ENCODE results near the gene HCST.

The HCST gene

GRCh38 chr19:35894342-35894741, 8.0 kb upstream of the HCST start:
- peaks cover 8% of the 10 kb centered on the region for H3K27me3 ChIP-seq (ENCODE audit: control insufficient read depth, insufficient read depth, low read length, poor library complexity, severe bottlenecking)
- WGBS, 2 experiments: 93 to 99% methylated on average over 2 of the region's 2 CpGs
- no peaks in the 10 kb centered on the region for H3K9me3 ChIP-seq (ENCODE audit: control insufficient read depth, low read length)
- peaks cover 11% of the 10 kb centered on the region for H3K36me3 ChIP-seq (ENCODE audit: control insufficient read depth, insufficient read depth, low read length)
- peaks cover 4% of the 10 kb centered on the region for H3K4me1 ChIP-seq (ENCODE audit: control insufficient read depth, insufficient read depth, low read length)
- no peak overlapping the region for H3K27ac ChIP-seq (ENCODE audit: insufficient read depth, low read depth, low read length, poor library complexity, severe bottlenecking)
- no peak overlapping the region for H3K4me3 ChIP-seq (ENCODE audit: insufficient read depth, low read depth, low read length)

GRCh38 chr19:35895911-35896642, 6.3 kb upstream of the HCST start:
- Histone ChIP-seq H3K9me3 (ENCODE audit: control insufficient read depth, low read length) (no peaks in the 10 kb centered on the region), H3K4me3 (ENCODE audit: insufficient read depth, low read depth, low read length) (no peak overlapping the region), H3K27me3 (ENCODE audit: control insufficient read depth, insufficient read depth, low read length, poor library complexity, severe bottlenecking) (peaks cover 10% of the 10 kb centered on the region), H3K4me1 (ENCODE audit: control insufficient read depth, insufficient read depth, low read length) (peaks cover 4% of the 10 kb centered on the region), H3K27ac (ENCODE audit: insufficient read depth, low read depth, low read length, poor library complexity, severe bottlenecking) (no peak overlapping the region), H3K36me3 (ENCODE audit: control insufficient read depth, insufficient read depth, low read length) (peaks cover 4% of the 10 kb centered on the region)
- 96% methylated on average over 21 of the region's 21 CpGs for WGBS, 2 experiments

GRCh38 chr19:35896643-35897040, 5.7 kb upstream of the HCST start:
- H3K27ac ChIP-seq (ENCODE audit: insufficient read depth, low read depth, low read length, poor library complexity, severe bottlenecking): no peak overlapping the region
- peaks cover 4% of the 10 kb centered on the region for H3K4me1 ChIP-seq (ENCODE audit: control insufficient read depth, insufficient read depth, low read length)
- peaks cover 16% of the 10 kb centered on the region for H3K27me3 ChIP-seq (ENCODE audit: control insufficient read depth, insufficient read depth, low read length, poor library complexity, severe bottlenecking)
- WGBS, 2 experiments: 93 to 96% methylated on average over 13 of the region's 13 CpGs
- no peaks in the 10 kb centered on the region for H3K9me3 ChIP-seq (ENCODE audit: control insufficient read depth, low read length)
- H3K36me3 ChIP-seq (ENCODE audit: control insufficient read depth, insufficient read depth, low read length): peaks cover 4% of the 10 kb centered on the region
- no peak overlapping the region for H3K4me3 ChIP-seq (ENCODE audit: insufficient read depth, low read depth, low read length)

GRCh38 chr19:35897706-35898451, 4.5 kb upstream of the HCST start:
- H3K4me3 ChIP-seq (ENCODE audit: insufficient read depth, low read depth, low read length): no peak overlapping the region
- H3K36me3 ChIP-seq (ENCODE audit: control insufficient read depth, insufficient read depth, low read length): peaks cover 4% of the 10 kb centered on the region
- no peak overlapping the region for H3K27ac ChIP-seq (ENCODE audit: insufficient read depth, low read depth, low read length, poor library complexity, severe bottlenecking)
- peaks cover 4% of the 10 kb centered on the region for H3K4me1 ChIP-seq (ENCODE audit: control insufficient read depth, insufficient read depth, low read length)
- 93 to 94% methylated on average over 13 of the region's 13 CpGs for WGBS, 2 experiments
- peaks cover 28% of the 10 kb centered on the region for H3K27me3 ChIP-seq (ENCODE audit: control insufficient read depth, insufficient read depth, low read length, poor library complexity, severe bottlenecking)
- H3K9me3 ChIP-seq (ENCODE audit: control insufficient read depth, low read length): no peaks in the 10 kb centered on the region

GRCh38 chr19:35898499-35898809, 3.9 kb upstream of the HCST start:
- Histone ChIP-seq H3K27ac (ENCODE audit: insufficient read depth, low read depth, low read length, poor library complexity, severe bottlenecking) (no peak overlapping the region), H3K9me3 (ENCODE audit: control insufficient read depth, low read length) (no peaks in the 10 kb centered on the region), H3K27me3 (ENCODE audit: control insufficient read depth, insufficient read depth, low read length, poor library complexity, severe bottlenecking) (peaks cover 29% of the 10 kb centered on the region), H3K4me1 (ENCODE audit: control insufficient read depth, insufficient read depth, low read length) (peaks cover 4% of the 10 kb centered on the region), H3K36me3 (ENCODE audit: control insufficient read depth, insufficient read depth, low read length) (peaks cover 4% of the 10 kb centered on the region), H3K4me3 (ENCODE audit: insufficient read depth, low read depth, low read length) (peak overlapping the region; percentile 87)
- WGBS, 2 experiments: 35 to 37% methylated on average over 17 of the region's 17 CpGs

- Histone ChIP-seq H3K27ac (ENCODE audit: insufficient read depth, low read depth, low read length, poor library complexity, severe bottlenecking) (no peak overlapping the region), H3K36me3 (ENCODE audit: control insufficient read depth, insufficient read depth, low read length) (peaks cover 4% of the 10 kb centered on the region)
- WGBS, 2 experiments: 0% methylated on average over 40 to 42 of the region's 43 CpGs
Measured at GRCh38 chr19:35899547-35900214, 2.6 kb upstream of the HCST start.

GRCh38 chr19:35901055-35901644, 1.2 kb upstream of the HCST start:
- Histone ChIP-seq H3K27me3 (ENCODE audit: control insufficient read depth, insufficient read depth, low read length, poor library complexity, severe bottlenecking) (peaks cover 29% of the 10 kb centered on the region), H3K27ac (ENCODE audit: insufficient read depth, low read depth, low read length, poor library complexity, severe bottlenecking) (no peak overlapping the region)
- WGBS, 2 experiments: 78 to 79% methylated on average over 2 of the region's 2 CpGs

More at GRCh38 chr19:35899547-35900214, 2.6 kb upstream of the HCST start:
- Histone ChIP-seq H3K27me3 (ENCODE audit: control insufficient read depth, insufficient read depth, low read length, poor library complexity, severe bottlenecking) (peaks cover 29% of the 10 kb centered on the region), H3K4me1 (ENCODE audit: control insufficient read depth, insufficient read depth, low read length) (peaks cover 4% of the 10 kb centered on the region), H3K9me3 (ENCODE audit: control insufficient read depth, low read length) (no peaks in the 10 kb centered on the region), H3K4me3 (ENCODE audit: insufficient read depth, low read depth, low read length) (peak overlapping the region; percentile 87)

GRCh38 chr19:35902870-35903475, 644 bp downstream of the HCST start:
- Histone ChIP-seq H3K27ac (ENCODE audit: insufficient read depth, low read depth, low read length, poor library complexity, severe bottlenecking) (no peak overlapping the region), H3K27me3 (ENCODE audit: control insufficient read depth, insufficient read depth, low read length, poor library complexity, severe bottlenecking) (peaks cover 29% of the 10 kb centered on the region), H3K4me3 (ENCODE audit: insufficient read depth, low read depth, low read length) (peak overlapping the region; percentile 29), H3K36me3 (ENCODE audit: control insufficient read depth, insufficient read depth, low read length) (no peaks in the 10 kb centered on the region), H3K4me1 (ENCODE audit: control insufficient read depth, insufficient read depth, low read length) (peaks cover 4% of the 10 kb centered on the region), H3K9me3 (ENCODE audit: control insufficient read depth, low read length) (no peaks in the 10 kb centered on the region)
- 83 to 85% methylated on average over 10 of the region's 10 CpGs for WGBS, 2 experiments

More at GRCh38 chr19:35901055-35901644, 1.2 kb upstream of the HCST start:
- H3K4me1 ChIP-seq (ENCODE audit: control insufficient read depth, insufficient read depth, low read length): peaks cover 4% of the 10 kb centered on the region
- peaks cover 4% of the 10 kb centered on the region for H3K36me3 ChIP-seq (ENCODE audit: control insufficient read depth, insufficient read depth, low read length)
- H3K9me3 ChIP-seq (ENCODE audit: control insufficient read depth, low read length): no peaks in the 10 kb centered on the region
- peak overlapping the region; percentile 87 for H3K4me3 ChIP-seq (ENCODE audit: insufficient read depth, low read depth, low read length)

- WGBS, 2 experiments: 2 to 3% methylated on average over 24 of the region's 24 CpGs
- peaks cover 25% of the 10 kb centered on the region for H3K27me3 ChIP-seq (ENCODE audit: control insufficient read depth, insufficient read depth, low read length, poor library complexity, severe bottlenecking)
- H3K27ac ChIP-seq (ENCODE audit: insufficient read depth, low read depth, low read length, poor library complexity, severe bottlenecking): no peak overlapping the region
- H3K4me1 ChIP-seq (ENCODE audit: control insufficient read depth, insufficient read depth, low read length): peaks cover 3% of the 10 kb centered on the region
- H3K36me3 ChIP-seq (ENCODE audit: control insufficient read depth, insufficient read depth, low read length): no peaks in the 10 kb centered on the region
- peak overlapping the region; percentile 29 for H3K4me3 ChIP-seq (ENCODE audit: insufficient read depth, low read depth, low read length)
- no peaks in the 10 kb centered on the region for H3K9me3 ChIP-seq (ENCODE audit: control insufficient read depth, low read length)
Measured at GRCh38 chr19:35903550-35904179, 1.3 kb downstream of the HCST start.

All from ectodermal cell (in vitro differentiated cells).